ENCODE measurements around the gene SPATA31A7.
"Not testable (repeated sequence)": the region's sequence is repeated elsewhere in the genome, so short reads cannot be mapped to it uniquely, and the experiment has no call there.

Gene SPATA31A7

DNA sequence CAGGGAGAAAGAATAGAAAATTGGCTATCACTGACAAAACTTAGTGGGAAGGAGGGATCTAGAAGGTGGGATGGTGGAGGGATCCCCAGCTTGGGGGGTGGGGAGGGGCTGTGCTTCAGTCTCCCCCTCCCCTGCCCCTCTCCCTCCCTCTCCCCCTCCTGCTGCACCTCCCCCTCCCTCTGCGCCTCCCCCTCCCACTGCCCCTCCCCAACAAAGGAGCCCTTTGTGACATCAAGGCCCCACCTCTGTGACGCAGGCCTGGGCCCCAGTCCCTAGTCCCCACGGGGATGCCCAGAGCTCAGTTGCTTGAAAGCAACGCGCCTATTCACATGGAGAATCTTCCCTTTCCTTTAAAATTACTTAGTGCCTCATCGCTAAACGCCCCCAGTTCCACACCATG is at the start of gene SPATA31A7:
Gene SPATA31A7 (plus strand): TSS at position 301 of the 400 bp plus-strand sequence. CDS start 29 bp downstream, at position 330.
- DNase-seq (ENCODE audit: low read depth): not testable (repeated sequence)

DNA sequence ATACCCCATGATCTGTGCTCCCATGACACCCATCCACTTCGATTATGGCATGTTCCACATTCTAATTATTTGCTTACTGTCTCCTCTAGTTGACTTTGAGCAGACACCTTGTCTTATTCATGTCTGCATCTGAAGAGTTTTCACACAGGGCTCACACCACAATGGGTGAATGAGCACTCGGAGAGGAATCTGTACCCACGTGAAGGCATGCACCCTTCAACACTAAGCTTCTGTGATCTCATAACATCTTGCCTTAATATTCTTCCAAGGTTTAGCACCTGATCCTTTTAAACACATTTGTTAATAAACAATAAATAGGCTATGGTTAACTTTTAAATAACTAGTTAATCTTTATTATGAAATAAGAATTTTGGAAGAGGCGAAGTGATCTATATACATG is 36.6 kb downstream of the SPATA31A7 start:
- DNase-seq (ENCODE audit: low read depth): not testable (repeated sequence)
